ENCODE measurements around the gene REST.

- TF ChIP-seq CTCF (IDR thresholded peaks at IDR 0.05) = no peak
- TF ChIP-seq POLR2AphosphoS5 (IDR thresholded peaks at IDR 0.05) = no peak
Measured at GRCh38 chr4:56892691-56893090, 15.0 kb upstream of the REST start.
